IPS-18c (cell line): ENCODE measurements around the gene GNAQ.
"Not testable (repeated sequence)": the region's sequence is repeated elsewhere in the genome, so short reads cannot be mapped to it uniquely, and the experiment has no call there.

ENCODE experiments used
- H3K4me3 ChIP-seq: 2 replicates; pipeline ENCODE4 v1.7.0; 2013; ENCODE audit warnings: low read depth, mild to moderate bottlenecking, low read length, moderate library complexity; ENCODE audit not compliant: insufficient read depth
- H3K9me3 ChIP-seq: one replicate; pipeline ENCODE4 v1.6.1; 2013; ENCODE audit warnings: mild to moderate bottlenecking, low read length, moderate library complexity; ENCODE audit not compliant: control insufficient read depth, insufficient read depth

GNAQ gene

GRCh38 chr9:77750284-77750683 lies 281.3 kb downstream of the GNAQ start:
- Histone ChIP-seq H3K4me3 (no peak overlapping the region), H3K9me3 (no peaks in the 10 kb centered on the region)

- no peak overlapping the region for H3K4me3 ChIP-seq
- H3K9me3 ChIP-seq = no peaks in the 10 kb centered on the region
Observed at GRCh38 chr9:77748214-77748772, 283.3 kb downstream of the GNAQ start.

- no peaks in the 10 kb centered on the region for H3K9me3 ChIP-seq
- no peak overlapping the region for H3K4me3 ChIP-seq
Observed at GRCh38 chr9:77747163-77747562, 284.4 kb downstream of the GNAQ start.

GRCh38 chr9:77744841-77745430 lies 286.7 kb downstream of the GNAQ start:
- no peak overlapping the region for H3K4me3 ChIP-seq
- no peaks in the 10 kb centered on the region for H3K9me3 ChIP-seq

- Histone ChIP-seq H3K4me3 (no peak overlapping the region), H3K9me3 (no peaks in the 10 kb centered on the region)
Observed at GRCh38 chr9:77743386-77743785, 288.2 kb downstream of the GNAQ start.

- no peaks in the 10 kb centered on the region for H3K9me3 ChIP-seq
- H3K4me3 ChIP-seq = no peak overlapping the region
Observed at GRCh38 chr9:77738932-77739331, 292.7 kb downstream of the GNAQ start.

GRCh38 chr9:77735494-77735893 lies 296.1 kb downstream of the GNAQ start:
- no peak overlapping the region for H3K4me3 ChIP-seq

GRCh38 chr9:77731930-77732329 lies 299.7 kb downstream of the GNAQ start:
- Histone ChIP-seq H3K4me3 (no peak overlapping the region), H3K9me3 (no peaks in the 10 kb centered on the region)

More at GRCh38 chr9:77735494-77735893, 296.1 kb downstream of the GNAQ start:
- H3K9me3 ChIP-seq = no peaks in the 10 kb centered on the region

GRCh38 chr9:77731008-77731698 lies 300.5 kb downstream of the GNAQ start:
- Histone ChIP-seq H3K4me3 (no peak overlapping the region), H3K9me3 (no peaks in the 10 kb centered on the region)

GRCh38 chr9:77729177-77729576 lies 302.4 kb downstream of the GNAQ start:
- Histone ChIP-seq H3K9me3 (no peaks in the 10 kb centered on the region), H3K4me3 (no peak overlapping the region)

GRCh38 chr9:77726814-77727213 lies 304.8 kb downstream of the GNAQ start:
- Histone ChIP-seq H3K9me3 (no peaks in the 10 kb centered on the region), H3K4me3 (no peak overlapping the region)

GRCh38 chr9:77726289-77726688 lies 305.3 kb downstream of the GNAQ start:
- Histone ChIP-seq H3K9me3 (no peaks in the 10 kb centered on the region), H3K4me3 (no peak overlapping the region)

- H3K9me3 ChIP-seq = no peaks in the 10 kb centered on the region
- H3K4me3 ChIP-seq = no peak overlapping the region
Observed at GRCh38 chr9:77725820-77726219, 305.8 kb downstream of the GNAQ start.

GRCh38 chr9:77725046-77725694 lies 306.4 kb downstream of the GNAQ start:
- Histone ChIP-seq H3K9me3 (no peaks in the 10 kb centered on the region), H3K4me3 (no peak overlapping the region)

GRCh38 chr9:77721156-77721555 lies 310.5 kb downstream of the GNAQ start:
- H3K4me3 ChIP-seq, H3K9me3 ChIP-seq: not testable (repeated sequence)

- no peaks in the 10 kb centered on the region for H3K9me3 ChIP-seq
- H3K4me3 ChIP-seq = no peak overlapping the region
Observed at GRCh38 chr9:77719321-77719720, 312.3 kb downstream of the GNAQ start.

- not testable (repeated sequence) for H3K9me3 ChIP-seq, H3K4me3 ChIP-seq
Observed at GRCh38 chr9:77718298-77718640, 313.3 kb downstream of the GNAQ start.

GRCh38 chr9:77717608-77718297 lies 313.9 kb downstream of the GNAQ start:
- H3K9me3 ChIP-seq, H3K4me3 ChIP-seq: not testable (repeated sequence)
